DMS 273 treated with DMSO at 0.1 percent for 48 hours (cell line): Measurements from ENCODE around the gene TMPRSS6.

Experiments used
- DNase-seq: peaks from one replicate; lab custom pipeline; 2025; lab: John Stamatoyannopoulos, UW

The TMPRSS6 gene

GRCh38 chr22:37051391-37052385 lies 57.8 kb downstream of the TMPRSS6 start, which contains the start of gene KCTD17:
Gene KCTD17, plus strand, starts transcription at chr22:37051742. Its CDS starts 19 bp downstream, at chr22:37051761.
- no peak for DNase-seq

GRCh38 chr22:37050913-37051312 lies 58.6 kb downstream of the TMPRSS6 start:
- no peak for DNase-seq

- DNase-seq, result no peak
Measured at GRCh38 chr22:37049224-37049623, 60.3 kb downstream of the TMPRSS6 start.

GRCh38 chr22:37048133-37048532 lies 61.4 kb downstream of the TMPRSS6 start:
- DNase-seq, result no peak

- DNase-seq, result peak; percentile 64
Measured at GRCh38 chr22:37047006-37047405, 62.5 kb downstream of the TMPRSS6 start.

GRCh38 chr22:37046589-37046988 lies 62.9 kb downstream of the TMPRSS6 start:
- no peak for DNase-seq

GRCh38 chr22:37045958-37046357 lies 63.6 kb downstream of the TMPRSS6 start:
- DNase-seq, result no peak

GRCh38 chr22:37044634-37045625 lies 64.6 kb downstream of the TMPRSS6 start:
- no peak for DNase-seq

- DNase-seq, result no peak
Measured at GRCh38 chr22:37043828-37044538, 65.5 kb downstream of the TMPRSS6 start.

GRCh38 chr22:37043209-37043827 lies 66.2 kb downstream of the TMPRSS6 start:
- DNase-seq, result no peak

GRCh38 chr22:37039466-37039865 lies 70.0 kb downstream of the TMPRSS6 start:
- DNase-seq, result no peak

GRCh38 chr22:37037669-37038068 lies 71.8 kb downstream of the TMPRSS6 start:
- no peak for DNase-seq

GRCh38 chr22:37036655-37037377 lies 72.7 kb downstream of the TMPRSS6 start:
- no peak for DNase-seq

- no peak for DNase-seq
Measured at GRCh38 chr22:37033605-37034430, 75.7 kb downstream of the TMPRSS6 start.

- no peak for DNase-seq
Measured at GRCh38 chr22:37032535-37033460, 76.7 kb downstream of the TMPRSS6 start.

GRCh38 chr22:37032134-37032534 lies 77.4 kb downstream of the TMPRSS6 start:
- no peak for DNase-seq

- DNase-seq, result no peak
Measured at GRCh38 chr22:37030560-37031281, 78.8 kb downstream of the TMPRSS6 start.
